ENCODE results near the gene SAP30L.

SAP30L gene

DNA sequence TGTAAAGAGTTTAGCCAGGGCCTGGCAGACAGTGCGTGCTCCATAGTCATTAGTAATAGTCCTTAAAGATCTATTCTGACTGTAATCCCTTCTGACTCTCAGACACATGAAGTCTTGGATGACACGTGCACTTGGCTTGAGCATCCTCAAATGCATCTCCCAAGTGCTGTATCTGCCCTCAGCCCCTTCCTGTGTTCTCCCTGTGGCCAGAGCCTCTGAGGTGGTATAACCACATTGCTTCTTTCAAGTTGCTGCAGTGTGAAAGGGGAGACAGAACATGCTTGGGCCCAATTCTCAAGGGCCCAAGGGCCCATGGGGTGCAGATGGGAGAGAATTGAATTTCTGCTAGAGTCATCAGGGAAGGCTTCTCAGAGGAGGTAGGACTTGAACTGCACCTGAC lies 62.3 kb downstream of the SAP30L start:
- DNase-seq (ENCODE audit: extremely low read depth, low read depth), result no peak
- TF ChIP-seq, protein P1, sequence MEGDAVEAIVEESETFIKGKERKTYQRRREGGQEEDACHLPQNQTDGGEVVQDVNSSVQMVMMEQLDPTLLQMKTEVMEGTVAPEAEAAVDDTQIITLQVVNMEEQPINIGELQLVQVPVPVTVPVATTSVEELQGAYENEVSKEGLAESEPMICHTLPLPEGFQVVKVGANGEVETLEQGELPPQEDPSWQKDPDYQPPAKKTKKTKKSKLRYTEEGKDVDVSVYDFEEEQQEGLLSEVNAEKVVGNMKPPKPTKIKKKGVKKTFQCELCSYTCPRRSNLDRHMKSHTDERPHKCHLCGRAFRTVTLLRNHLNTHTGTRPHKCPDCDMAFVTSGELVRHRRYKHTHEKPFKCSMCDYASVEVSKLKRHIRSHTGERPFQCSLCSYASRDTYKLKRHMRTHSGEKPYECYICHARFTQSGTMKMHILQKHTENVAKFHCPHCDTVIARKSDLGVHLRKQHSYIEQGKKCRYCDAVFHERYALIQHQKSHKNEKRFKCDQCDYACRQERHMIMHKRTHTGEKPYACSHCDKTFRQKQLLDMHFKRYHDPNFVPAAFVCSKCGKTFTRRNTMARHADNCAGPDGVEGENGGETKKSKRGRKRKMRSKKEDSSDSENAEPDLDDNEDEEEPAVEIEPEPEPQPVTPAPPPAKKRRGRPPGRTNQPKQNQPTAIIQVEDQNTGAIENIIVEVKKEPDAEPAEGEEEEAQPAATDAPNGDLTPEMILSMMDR (IDR thresholded peaks at IDR 0.05; ENCODE audit: low read depth, low read length), result no peak

DNA sequence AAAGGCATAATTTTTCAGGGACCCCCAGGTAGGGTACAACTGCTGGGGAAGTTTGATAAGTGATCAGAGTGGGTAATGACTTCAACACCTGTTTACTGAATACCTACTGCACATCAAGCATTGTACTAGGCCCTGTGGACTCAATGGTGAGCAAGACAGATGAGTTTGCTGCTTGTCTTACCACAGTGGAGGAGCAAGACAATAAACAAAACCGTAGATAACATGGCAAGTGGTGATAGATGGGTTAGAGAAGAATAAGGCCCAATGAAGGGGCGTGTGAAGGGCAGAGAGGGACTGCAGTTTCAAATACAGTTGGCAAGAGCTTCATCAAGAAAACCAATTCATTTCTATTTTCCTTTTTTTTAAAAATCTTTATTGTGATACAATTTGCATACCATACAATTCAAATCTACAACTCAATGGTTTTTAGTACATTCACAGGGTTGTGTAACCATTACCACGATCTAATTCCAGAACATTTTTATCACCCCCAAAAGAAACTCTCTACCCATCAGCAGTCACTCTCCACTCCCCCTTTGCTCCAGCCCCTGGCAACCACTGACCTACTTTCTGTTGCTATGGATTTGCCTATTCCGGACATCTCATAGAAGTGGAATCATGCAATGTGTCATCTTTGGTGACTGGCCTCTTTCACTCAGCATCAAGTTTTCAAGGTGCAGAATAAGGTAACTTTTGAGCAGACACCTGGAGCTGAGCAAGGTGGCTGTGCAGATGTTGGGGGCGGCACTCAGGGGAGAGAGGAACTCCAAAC lies 64.2 kb downstream of the SAP30L start:
- TF ChIP-seq, protein P1 (IDR thresholded peaks at IDR 0.05; ENCODE audit: low read depth, low read length), result no peak
- DNase-seq (ENCODE audit: extremely low read depth, low read depth), result no peak
